CD4-positive, alpha-beta T cell (primary cell): ENCODE data around the gene PAMR1. TPM values are rescaled to one million over a fixed set of nuclear protein-coding genes. Genes with fewer than 3 reads are reported as not detected.

Source experiments
- ATAC-seq: fragments of 200-7000 bp; cut with Tn5 transposase; one replicate; pipeline ENCODE4 v1.10.0; 2022; ENCODE audit warnings: mild to moderate bottlenecking; ENCODE audit not compliant: poor library complexity
- CTCF ChIA-PET: fragments of 350-600 bp; sonication (Branson Sonifier 250); formaldehyde crosslinking; loops from one replicate; lab custom pipeline; 2021; ENCODE audit warnings: antibody characterized with exemption, inconsistent platforms; lab: Charles Lee
- POLR2A ChIA-PET: fragments of 350-600 bp; sonication (Branson Sonifier 250); formaldehyde crosslinking; loops from one replicate; lab custom pipeline; 2021; ENCODE audit warnings: antibody characterized with exemption, inconsistent platforms; lab: Charles Lee
- DNase-seq, 14 experiments: peaks; one replicate each; pipeline ENCODE4 v3.0.0-alpha.2; 2013 to 2020; ENCODE audit warnings: mixed read lengths in 2 of 14
- H3K27ac ChIP-seq, 2 donors: one replicate each; pipeline versions ENCODE4 v1.5.1 to v1.7.0; 2013; ENCODE audit warnings: low read length in 2 of 2, low read depth in 1 of 2, mild to moderate bottlenecking in 1 of 2
- H3K27me3 ChIP-seq, 2 experiments: 1 replicate in 1 of 2; 2 replicates in 1 of 2; pipeline versions ENCODE4 v1.6.1 to v1.7.0; 2013; ENCODE audit warnings: low read length in 2 of 2, control low read depth in 1 of 2, mild to moderate bottlenecking in 1 of 2, moderate library complexity in 1 of 2; ENCODE audit not compliant: insufficient read depth in 2 of 2, control insufficient read depth in 1 of 2
- H3K36me3 ChIP-seq: one replicate; pipeline ENCODE4 v1.6.1; 2013; ENCODE audit warnings: low read length, control low read depth; ENCODE audit not compliant: insufficient read depth
- H3K4me1 ChIP-seq: one replicate; pipeline ENCODE4 v1.6.1; 2013; ENCODE audit warnings: low read length, control low read depth; ENCODE audit not compliant: insufficient read depth
- H3K4me3 ChIP-seq: one replicate; pipeline ENCODE4 v1.5.1; 2013; ENCODE audit warnings: mild to moderate bottlenecking, low read length, moderate library complexity
- H3K9me3 ChIP-seq, 2 experiments: 1 replicate in 1 of 2; 2 replicates in 1 of 2; pipeline versions ENCODE4 v1.6.1 to v1.7.0; 2013; ENCODE audit warnings: low read length in 2 of 2, mild to moderate bottlenecking in 2 of 2, control low read depth in 1 of 2, moderate library complexity in 1 of 2; ENCODE audit not compliant: control insufficient read depth in 1 of 2, insufficient read depth in 1 of 2
- H3K27ac Mint-ChIP-seq: one replicate; pipeline ENCODE4 v1.8.0; 2020; ENCODE audit warnings: mixed read lengths
- H3K27me3 Mint-ChIP-seq: one replicate; pipeline ENCODE4 v1.8.0; 2021; ENCODE audit warnings: mixed read lengths
- H3K36me3 Mint-ChIP-seq: one replicate; pipeline ENCODE4 v1.8.0; 2021; ENCODE audit warnings: low read depth, mixed read lengths
- H3K4me1 Mint-ChIP-seq: one replicate; pipeline ENCODE4 v1.8.0; 2021; ENCODE audit warnings: low read depth, mixed read lengths
- H3K4me3 Mint-ChIP-seq: one replicate; pipeline ENCODE4 v1.8.0; 2020; ENCODE audit warnings: mild to moderate bottlenecking, mixed read lengths
- H3K9me3 Mint-ChIP-seq: one replicate; pipeline ENCODE4 v1.8.0; 2020; ENCODE audit warnings: mixed read lengths
- CTCF ChIP-seq: fragments of 200-600 bp; IDR thresholded peaks from one replicate; pipeline ENCODE4 v1.8.0; 2022; ENCODE audit warnings: antibody characterized with exemption, mild to moderate bottlenecking
- intact Hi-C, 2 experiments: fragments of 100-400 bp; cut with DNase I in 1 of 2; cut with micrococcal nuclease in 1 of 2; formaldehyde crosslinking; loops; one replicate each; pipeline versions ENCODE4 v1.15.1 to v1.9.0; 2023 to 2025; cut with DNase I, micrococcal nuclease
- total RNA-seq, 174 experiments: library from RNA in 2 of 174; stranded (reverse) in 2 of 174; gene quantifications; one replicate each; pipeline ENCODE4 v1.2.3 and lab custom pipeline; 2021 to 2026

Gene PAMR1
- total RNA-seq, 2 experiments from 2014 or later, result not detected

- Histone ChIP-seq H3K4me3 (no peak overlapping the region), H3K27me3 (peaks cover 11 to 21% of the 10 kb centered on the region in 2 experiments), H3K36me3 (no peaks in the 10 kb centered on the region), H3K4me1 (no peaks in the 10 kb centered on the region), H3K9me3 (no peaks in the 10 kb centered on the region), H3K27ac (no peak overlapping the region)
- H3K9me3 Mint-ChIP-seq, result no peaks in the 10 kb centered on the region
- TF ChIP-seq CTCF, result no peak
- no peaks in the 10 kb centered on the region for H3K4me1 Mint-ChIP-seq
- H3K4me3 Mint-ChIP-seq, result no peak overlapping the region
- H3K27me3 Mint-ChIP-seq, result peaks cover 65% of the 10 kb centered on the region
- POLR2A ChIA-PET, result no interaction called here
- no peak overlapping the region for H3K27ac Mint-ChIP-seq
- intact Hi-C loops, result no loop called here
- DNase-seq, result no peak
- CTCF ChIA-PET, result no interaction called here
- ATAC-seq, result no peak
- no peaks in the 10 kb centered on the region for H3K36me3 Mint-ChIP-seq
These were observed 27.6 kb upstream of the PAMR1 start for GRCh38 chr11:35553021-35553420.

GRCh38 chr11:35552616-35553015 lies 27.2 kb upstream of the PAMR1 start:
- CTCF ChIA-PET, result no interaction called here
- POLR2A ChIA-PET, result no interaction called here
- Mint-ChIP-seq H3K27me3 (peaks cover 63% of the 10 kb centered on the region), H3K9me3 (no peaks in the 10 kb centered on the region), H3K4me1 (no peaks in the 10 kb centered on the region), H3K27ac (no peak overlapping the region), H3K4me3 (no peak overlapping the region), H3K36me3 (no peaks in the 10 kb centered on the region)
- no peak for ATAC-seq
- Histone ChIP-seq H3K36me3 (no peaks in the 10 kb centered on the region), H3K9me3 (no peaks in the 10 kb centered on the region), H3K4me3 (no peak overlapping the region), H3K27me3 (peaks cover 11 to 21% of the 10 kb centered on the region in 2 experiments), H3K27ac (no peak overlapping the region), H3K4me1 (no peaks in the 10 kb centered on the region)
- no peak for TF ChIP-seq CTCF
- no peak for DNase-seq
- intact Hi-C loops, result no loop called here

- no peak for TF ChIP-seq CTCF
- ATAC-seq (no peak), DNase-seq (no peak)
- no peaks in the 10 kb centered on the region for H3K36me3 ChIP-seq
- H3K4me1 Mint-ChIP-seq, result no peaks in the 10 kb centered on the region
- no peak overlapping the region for H3K4me3 Mint-ChIP-seq
- intact Hi-C loops, result no loop called here
- ChIA-PET POLR2A (no interaction called here), CTCF (no interaction called here)
- no peaks in the 10 kb centered on the region for H3K36me3 Mint-ChIP-seq
- no peaks in the 10 kb centered on the region for H3K9me3 ChIP-seq
- no peaks in the 10 kb centered on the region for H3K4me1 ChIP-seq
- H3K4me3 ChIP-seq, result no peak overlapping the region
- peaks cover 9 to 21% of the 10 kb centered on the region in 2 experiments for H3K27me3 ChIP-seq
- H3K9me3 Mint-ChIP-seq, result no peaks in the 10 kb centered on the region
- H3K27ac ChIP-seq, result no peak overlapping the region
- H3K27ac Mint-ChIP-seq, result no peak overlapping the region
- peaks cover 57% of the 10 kb centered on the region for H3K27me3 Mint-ChIP-seq
These were observed 25.1 kb upstream of the PAMR1 start for GRCh38 chr11:35550374-35551036.
